ENCODE data around the gene TDRD9. TPM values are rescaled to one million over a fixed set of nuclear protein-coding genes. Genes with fewer than 3 reads are reported as not detected.

TDRD9 gene
- total RNA-seq, 1 experiment from 2014 or later, result not detected

GRCh38 chr14:104025534-104025933 lies 97.3 kb downstream of the TDRD9 start:
- H3K27ac ChIP-seq (ENCODE audit: low read length), result no peak overlapping the region
- peaks cover 4% of the 10 kb centered on the region; the same call in 1 of the 2 replicates for H3K27me3 ChIP-seq (ENCODE audit: control insufficient read depth, insufficient read depth, low read length)
- ATAC-seq, result no peak
- H3K4me3 ChIP-seq (ENCODE audit: low read depth in 2 of 2, low read length in 2 of 2), result no peak overlapping the region
- TF ChIP-seq POLR2AphosphoS5 (IDR thresholded peaks at IDR 0.05; ENCODE audit: low read depth, low read length) (no peak), SIN3A (IDR thresholded peaks at IDR 0.05; ENCODE audit: borderline replicate concordance, insufficient read depth, low read depth, low read length) (no peak), TCF7L2 (IDR thresholded peaks at IDR 0.05; ENCODE audit: low read depth, low read length) (no peak), REST (IDR thresholded peaks at IDR 0.05; ENCODE audit: insufficient read depth in 1 of 2, low read depth in 2 of 2, low read length in 1 of 2) (no peak)
- TF ChIP-seq, protein P1, sequence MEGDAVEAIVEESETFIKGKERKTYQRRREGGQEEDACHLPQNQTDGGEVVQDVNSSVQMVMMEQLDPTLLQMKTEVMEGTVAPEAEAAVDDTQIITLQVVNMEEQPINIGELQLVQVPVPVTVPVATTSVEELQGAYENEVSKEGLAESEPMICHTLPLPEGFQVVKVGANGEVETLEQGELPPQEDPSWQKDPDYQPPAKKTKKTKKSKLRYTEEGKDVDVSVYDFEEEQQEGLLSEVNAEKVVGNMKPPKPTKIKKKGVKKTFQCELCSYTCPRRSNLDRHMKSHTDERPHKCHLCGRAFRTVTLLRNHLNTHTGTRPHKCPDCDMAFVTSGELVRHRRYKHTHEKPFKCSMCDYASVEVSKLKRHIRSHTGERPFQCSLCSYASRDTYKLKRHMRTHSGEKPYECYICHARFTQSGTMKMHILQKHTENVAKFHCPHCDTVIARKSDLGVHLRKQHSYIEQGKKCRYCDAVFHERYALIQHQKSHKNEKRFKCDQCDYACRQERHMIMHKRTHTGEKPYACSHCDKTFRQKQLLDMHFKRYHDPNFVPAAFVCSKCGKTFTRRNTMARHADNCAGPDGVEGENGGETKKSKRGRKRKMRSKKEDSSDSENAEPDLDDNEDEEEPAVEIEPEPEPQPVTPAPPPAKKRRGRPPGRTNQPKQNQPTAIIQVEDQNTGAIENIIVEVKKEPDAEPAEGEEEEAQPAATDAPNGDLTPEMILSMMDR (IDR thresholded peaks at IDR 0.05), result no peak
- H3K4me1 ChIP-seq (ENCODE audit: control insufficient read depth, insufficient read depth, low read length), result no peaks in the 10 kb centered on the region
- in situ Hi-C loops (cut with HindIII; ENCODE audit: low pct_unique_long_range_greater_than_20kb, low sequenced_read_pairs), result no loop called here
- BruUV-seq (replicated peaks), result no TSS peak
- CTCF ChIA-PET, result no interaction called here
- DNase-seq (ENCODE audit: low read depth, low spot score), result no peak
- POLR2A ChIA-PET, result no interaction called here
- no peaks in the 10 kb centered on the region for H3K36me3 ChIP-seq (ENCODE audit: control insufficient read depth, insufficient read depth, low read length)
- no peaks in the 10 kb centered on the region for H3K9me3 ChIP-seq (ENCODE audit: control insufficient read depth, insufficient read depth, low read depth, low read length)
- intact Hi-C loops (cut with micrococcal nuclease; ENCODE audit: unreplicated experiment), result no loop called here

DNA sequence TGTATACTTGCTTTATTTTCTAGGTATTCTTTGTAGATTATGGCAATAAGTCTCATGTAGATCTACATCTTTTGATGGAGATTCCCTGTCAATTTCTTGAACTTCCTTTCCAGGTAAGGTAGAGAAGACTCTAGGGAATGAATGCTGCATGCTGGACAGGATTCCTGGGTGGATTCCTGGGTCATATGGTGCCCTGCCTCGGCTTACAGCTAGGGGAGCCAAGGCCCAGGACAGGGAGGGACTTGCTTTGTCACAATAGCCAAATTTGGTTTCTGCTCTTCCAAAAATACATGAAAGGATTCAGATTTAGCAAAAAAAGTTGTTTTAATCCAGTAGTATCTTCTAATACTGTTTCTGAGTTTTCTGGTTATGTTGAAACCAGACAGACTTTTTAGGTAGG lies 97.8 kb downstream of the TDRD9 start:
- DNase-seq (ENCODE audit: low read depth, low spot score) (no peak), ATAC-seq (no peak)
- TF ChIP-seq POLR2AphosphoS5 (IDR thresholded peaks at IDR 0.05; ENCODE audit: low read depth, low read length), result no peak
- no peak for TF ChIP-seq TCF7L2 (IDR thresholded peaks at IDR 0.05; ENCODE audit: low read depth, low read length)
- TF ChIP-seq, protein P1 (IDR thresholded peaks at IDR 0.05), result no peak
- TF ChIP-seq SIN3A (IDR thresholded peaks at IDR 0.05; ENCODE audit: borderline replicate concordance, insufficient read depth, low read depth, low read length), result no peak
- no peak for TF ChIP-seq REST (IDR thresholded peaks at IDR 0.05; ENCODE audit: insufficient read depth in 1 of 2, low read depth in 2 of 2, low read length in 1 of 2)
- intact Hi-C loops (cut with micrococcal nuclease; ENCODE audit: unreplicated experiment) (no loop called here), in situ Hi-C loops (cut with HindIII; ENCODE audit: low pct_unique_long_range_greater_than_20kb, low sequenced_read_pairs) (no loop called here)
- Histone ChIP-seq H3K4me1 (ENCODE audit: control insufficient read depth, insufficient read depth, low read length) (no peaks in the 10 kb centered on the region), H3K4me3 (ENCODE audit: low read depth in 2 of 2, low read length in 2 of 2) (no peak overlapping the region), H3K27me3 (ENCODE audit: control insufficient read depth, insufficient read depth, low read length) (peaks cover 4% of the 10 kb centered on the region; the same call in 1 of the 2 replicates), H3K36me3 (ENCODE audit: control insufficient read depth, insufficient read depth, low read length) (no peaks in the 10 kb centered on the region), H3K9me3 (ENCODE audit: control insufficient read depth, insufficient read depth, low read depth, low read length) (no peaks in the 10 kb centered on the region), H3K27ac (ENCODE audit: low read length) (no peak overlapping the region)
- BruUV-seq (replicated peaks), result no TSS peak
- ChIA-PET CTCF (no interaction called here), POLR2A (no interaction called here)

Measured in Panc1 (cell line).